COLO668 (cell line): ENCODE measurements around the gene NMNAT2.
"Not testable (repeated sequence)": the region's sequence is repeated elsewhere in the genome, so short reads cannot be mapped to it uniquely, and the experiment has no call there.

ENCODE experiments used
- DNase-seq: peaks from one replicate; lab custom pipeline; 2025; ENCODE audit not compliant: unreplicated experiment; lab: John Stamatoyannopoulos, UW

The NMNAT2 gene

GRCh38 chr1:183417772-183418491, at the start of gene NMNAT2:
TSS of gene NMNAT2 (minus strand) at chr1:183418380. CDS start at chr1:183418267, 113 bp downstream.
- peak; percentile 66 for DNase-seq

- DNase-seq = no peak
Measured at GRCh38 chr1:183467687-183468086, 49.5 kb upstream of the NMNAT2 start.

DNA sequence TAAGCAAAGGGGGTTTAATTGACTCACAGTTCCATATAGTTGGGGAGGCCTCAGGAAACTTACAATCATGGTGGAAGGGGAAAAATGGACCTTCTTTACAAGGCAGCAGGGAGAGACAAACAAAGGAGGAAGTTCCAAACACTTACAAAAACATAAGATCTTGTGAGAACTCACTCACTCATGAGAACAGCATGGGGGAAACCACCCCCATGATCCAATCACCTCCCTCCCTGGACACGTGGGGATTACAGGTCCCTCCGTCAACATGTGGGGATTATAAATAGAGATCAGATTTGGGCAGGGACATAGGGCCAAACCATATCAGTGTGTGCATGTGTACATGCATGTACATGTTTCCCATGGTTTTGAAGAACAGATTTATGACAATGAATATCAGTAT, 48.6 kb upstream of the NMNAT2 start:
- DNase-seq = no peak

DNA sequence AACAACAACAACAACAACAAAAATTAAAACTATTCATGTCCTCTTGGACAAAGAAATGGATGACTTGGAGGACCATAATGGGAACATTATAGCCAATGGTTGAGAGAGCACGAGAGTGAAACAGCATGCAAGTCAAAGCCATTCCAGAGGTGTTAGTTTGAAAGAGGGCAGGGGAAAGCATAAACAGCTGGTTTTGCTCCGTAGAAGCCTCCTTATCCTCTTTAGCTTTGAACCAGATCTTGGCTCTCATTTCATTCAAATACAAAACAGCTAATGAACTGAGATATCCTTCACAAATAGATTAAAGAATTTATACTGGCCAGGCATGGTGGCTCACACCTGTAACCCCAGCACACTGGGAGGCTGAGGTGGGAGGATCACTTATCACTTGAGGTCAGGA, 45.4 kb upstream of the NMNAT2 start:
- no peak for DNase-seq

GRCh38 chr1:183461350-183461749, 43.2 kb upstream of the NMNAT2 start:
- DNase-seq = no peak

DNA sequence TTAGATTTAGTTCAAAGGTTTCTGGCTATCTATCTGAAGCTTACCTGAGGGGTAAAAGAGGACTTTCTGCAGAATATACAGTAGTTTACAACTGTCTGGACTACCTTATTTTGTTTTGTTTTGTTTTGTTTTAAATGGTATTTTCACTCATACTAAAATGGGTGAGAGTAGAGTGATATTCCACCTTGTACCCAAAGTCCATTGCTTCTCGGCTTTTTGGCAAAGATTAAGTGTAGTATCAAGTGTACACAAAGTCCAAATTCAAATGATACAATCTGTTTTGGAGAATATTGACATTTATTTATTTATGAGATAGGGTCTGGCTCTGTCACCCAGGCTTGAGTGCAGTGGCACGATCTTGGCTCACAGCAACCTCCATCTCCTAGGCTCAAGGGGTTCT, 42.4 kb upstream of the NMNAT2 start:
- DNase-seq = no peak

DNA sequence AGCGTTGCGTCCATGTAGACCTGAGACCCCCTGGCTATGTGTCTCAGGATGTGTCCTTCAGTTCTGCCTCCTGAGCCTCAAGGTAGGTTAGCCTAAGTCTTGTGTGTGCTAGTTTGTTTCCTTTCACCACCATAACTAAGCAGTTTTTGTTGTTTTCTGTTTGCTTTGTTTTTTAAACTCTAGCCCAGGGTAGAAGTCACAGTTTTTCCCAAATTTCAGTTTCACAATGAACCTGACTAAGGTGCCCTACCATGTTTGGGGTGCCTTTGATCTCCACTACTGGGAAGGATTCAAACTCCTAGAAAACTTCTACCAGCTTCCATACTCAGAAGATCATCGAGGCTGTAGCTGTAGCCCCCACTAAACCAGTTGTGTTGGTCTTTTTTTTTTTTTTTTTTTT, 39.3 kb upstream of the NMNAT2 start:
- no peak for DNase-seq

- no peak for DNase-seq
Measured at GRCh38 chr1:183456826-183457225, 38.6 kb upstream of the NMNAT2 start.

DNA sequence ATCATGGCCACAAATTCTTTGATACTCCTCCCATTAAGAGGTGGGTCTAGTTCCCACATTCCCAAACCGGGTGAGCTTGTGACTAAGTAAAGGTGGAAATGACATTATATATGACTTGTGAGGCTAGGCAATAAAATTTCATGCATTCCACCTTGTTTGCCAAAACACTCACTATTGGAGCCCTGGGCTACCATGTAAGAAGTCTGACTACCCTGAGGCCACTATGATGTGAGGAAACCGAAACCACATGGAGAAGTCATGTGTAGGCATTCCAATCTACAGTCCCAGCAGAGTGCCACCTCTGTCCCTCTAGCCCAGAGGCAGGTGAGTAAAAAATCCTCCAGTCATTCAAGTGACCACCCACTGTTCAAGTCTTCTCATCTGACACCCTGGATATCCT, 36.2 kb upstream of the NMNAT2 start:
- no peak for DNase-seq

DNA sequence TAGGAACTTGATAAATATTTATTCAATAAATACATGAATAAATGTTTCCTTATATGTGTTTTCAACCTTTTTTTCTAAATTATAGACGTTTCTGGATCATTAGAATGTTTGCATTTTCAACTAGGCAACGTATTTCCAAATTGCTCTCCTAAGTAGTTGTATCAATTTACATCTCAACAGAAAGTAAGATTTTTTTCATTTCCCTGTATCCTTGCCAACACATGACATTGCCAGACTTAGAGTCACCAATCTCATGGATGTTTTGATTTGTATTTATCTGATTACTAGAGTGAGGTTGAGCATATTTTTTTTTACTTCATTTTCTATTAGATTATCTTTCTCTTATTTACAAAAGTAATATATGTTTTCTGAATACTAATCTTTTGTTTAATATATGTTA, 31.9 kb upstream of the NMNAT2 start:
- no peak for DNase-seq

DNA sequence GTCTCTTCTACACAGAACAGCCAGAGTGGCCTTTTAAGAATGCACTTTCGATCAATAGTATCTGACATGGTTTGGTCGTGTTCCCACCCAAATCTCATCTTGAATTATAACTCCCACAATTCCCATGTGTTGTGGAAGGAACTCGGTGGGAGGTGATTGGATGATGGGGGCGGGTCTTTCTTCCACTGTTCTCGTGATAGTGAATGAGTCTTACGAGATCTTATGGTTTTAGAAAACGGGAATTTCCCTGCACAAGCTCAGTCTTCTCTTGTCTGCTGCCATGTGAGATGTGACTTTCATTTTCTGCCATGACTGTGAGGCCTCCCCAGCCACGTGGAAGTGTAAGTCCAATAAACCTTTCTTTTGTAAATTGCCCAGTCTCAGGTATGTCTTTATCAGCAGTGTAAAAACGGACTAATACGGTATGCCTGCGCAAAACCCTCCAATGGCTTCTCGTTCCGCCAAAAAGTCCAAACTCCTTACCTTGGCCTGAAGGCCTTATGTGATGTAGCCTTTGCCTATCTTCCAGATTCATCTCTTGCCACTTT, 31.1 kb upstream of the NMNAT2 start:
- DNase-seq = no peak

- DNase-seq = no peak
Measured at GRCh38 chr1:183444243-183444642, 26.1 kb upstream of the NMNAT2 start.

DNA sequence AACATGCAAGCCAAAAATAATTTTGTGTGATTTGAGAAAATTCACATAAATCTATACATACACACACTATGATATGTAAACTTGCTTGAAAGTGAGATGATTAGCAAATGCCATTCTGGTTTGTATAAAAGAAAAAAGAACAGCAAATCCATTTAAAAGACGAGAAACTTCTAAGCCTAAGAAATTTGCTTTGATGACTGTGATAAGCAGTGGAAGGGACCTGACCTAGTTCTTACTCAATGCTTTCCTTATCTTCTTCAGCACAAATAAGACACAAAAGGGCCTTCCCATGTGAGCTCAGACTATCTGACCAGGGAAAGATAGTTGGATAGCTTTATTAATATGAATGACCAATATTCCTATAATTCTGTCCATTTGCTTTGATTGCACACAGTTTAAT, 25.3 kb upstream of the NMNAT2 start:
- DNase-seq = no peak

- no peak for DNase-seq
Measured at GRCh38 chr1:183443011-183443410, 24.8 kb upstream of the NMNAT2 start.

- no peak for DNase-seq
Measured at GRCh38 chr1:183438060-183438459, 19.9 kb upstream of the NMNAT2 start.

- no peak for DNase-seq
Measured at GRCh38 chr1:183435497-183435896, 17.3 kb upstream of the NMNAT2 start.

DNA sequence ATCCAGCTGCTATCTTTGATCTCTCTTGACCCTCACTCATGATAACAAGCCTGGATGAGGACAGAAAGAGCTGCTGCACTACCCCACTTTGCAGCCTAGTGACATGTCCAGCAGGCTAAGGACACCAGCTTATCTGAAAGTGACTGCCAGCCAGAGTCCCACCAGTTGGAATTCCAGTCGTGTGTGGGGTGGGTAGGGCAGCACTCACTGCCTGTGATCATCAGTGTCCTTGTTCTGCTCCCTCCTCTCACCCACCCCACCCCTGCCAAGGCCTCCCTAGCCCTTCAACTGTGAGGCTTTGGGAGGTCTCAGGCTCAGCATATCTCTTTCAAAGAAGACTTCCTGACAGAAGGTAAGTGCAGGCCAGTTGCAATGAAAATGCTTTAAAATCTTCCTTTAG, 15.5 kb upstream of the NMNAT2 start:
- DNase-seq = no peak

DNA sequence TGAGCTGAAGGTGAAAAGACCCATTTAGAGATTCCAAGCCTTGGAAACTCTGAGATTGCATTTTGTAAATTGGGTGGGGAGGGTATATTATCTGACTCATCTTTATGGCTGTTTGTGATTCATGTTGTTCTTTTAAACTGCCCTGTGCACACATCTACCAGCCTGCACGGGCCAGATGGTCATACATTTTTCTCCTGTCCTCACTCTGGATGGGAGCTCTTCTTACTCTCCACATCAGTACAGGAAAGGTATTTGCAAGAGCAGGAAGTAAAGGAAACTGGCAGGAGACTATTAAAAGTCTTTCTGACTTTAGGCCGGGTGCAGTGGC, 14.3 kb upstream of the NMNAT2 start:
- DNase-seq = no peak

- no peak for DNase-seq
Measured at GRCh38 chr1:183431840-183432547, 13.8 kb upstream of the NMNAT2 start.

GRCh38 chr1:183427591-183427990, 9.4 kb upstream of the NMNAT2 start:
- not testable (repeated sequence) for DNase-seq

DNA sequence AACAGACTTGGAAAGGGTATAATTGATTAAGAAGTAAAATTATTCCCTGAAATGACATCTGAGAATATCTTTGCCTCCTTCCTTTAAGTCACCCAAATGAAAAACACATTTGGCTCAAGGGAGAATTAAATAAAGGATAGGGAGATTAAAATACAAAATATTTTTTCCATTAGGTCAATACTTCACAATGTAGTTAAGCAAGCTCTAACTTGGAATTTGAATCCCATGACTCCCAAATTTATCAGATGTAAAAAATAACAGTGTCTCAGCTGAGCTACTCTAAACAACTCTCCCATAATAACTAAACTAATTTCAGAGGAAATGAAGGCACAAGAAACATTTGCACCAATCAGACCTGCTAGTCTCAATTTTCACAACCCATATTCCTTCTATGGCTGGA, 6.5 kb upstream of the NMNAT2 start:
- DNase-seq = no peak

GRCh38 chr1:183423541-183423940, 5.4 kb upstream of the NMNAT2 start:
- no peak for DNase-seq

- no peak for DNase-seq
Measured at GRCh38 chr1:183419399-183419798, 1.2 kb upstream of the NMNAT2 start.
